Muscle layer of duodenum (tissue), 2 donors: ENCODE measurements around the gene TXNDC11.
"Not testable (repeated sequence)": the region's sequence is repeated elsewhere in the genome, so short reads cannot be mapped to it uniquely, and the experiment has no call there.

Experiments used
- H3K27ac ChIP-seq: one replicate; pipeline ENCODE4 v1.7.0; 2013; ENCODE audit warnings: mild to moderate bottlenecking, low read length
- H3K27me3 ChIP-seq: one replicate; pipeline ENCODE4 v1.7.0; 2013; ENCODE audit warnings: low read depth, mild to moderate bottlenecking, control low read depth, low read length
- H3K36me3 ChIP-seq, 2 donors: one replicate each; pipeline ENCODE4 v1.7.0; 2013; ENCODE audit warnings: low read length in 2 of 2, control low read depth in 1 of 2, mild to moderate bottlenecking in 1 of 2; ENCODE audit not compliant: insufficient read depth in 2 of 2, control insufficient read depth in 1 of 2
- H3K4me1 ChIP-seq, 2 donors: one replicate each; pipeline ENCODE4 v1.7.0; 2013; ENCODE audit warnings: low read length in 2 of 2, mild to moderate bottlenecking in 2 of 2, control low read depth in 1 of 2, moderate library complexity in 1 of 2; ENCODE audit not compliant: insufficient read depth in 2 of 2, control insufficient read depth in 1 of 2
- H3K4me3 ChIP-seq, 2 donors: one replicate each; pipeline ENCODE4 v1.7.0; 2013; ENCODE audit warnings: low read length in 2 of 2, low read depth in 1 of 2, mild to moderate bottlenecking in 1 of 2
- H3K9me3 ChIP-seq, 2 donors: one replicate each; pipeline ENCODE4 v1.7.0; 2013; ENCODE audit warnings: low read length in 2 of 2, control low read depth in 1 of 2, mild to moderate bottlenecking in 1 of 2; ENCODE audit not compliant: control insufficient read depth in 1 of 2
- donor health status: healthy.

Gene TXNDC11

GRCh38 chr16:11742536-11743307 is at the start of gene TXNDC11:
TXNDC11 (minus strand) TSS chr16:11742857; CDS start chr16:11742730, 127 bp downstream.
- Histone ChIP-seq H3K27ac (peak within 1 kb of the TSS; percentile 88), H3K9me3 (no peaks in the 10 kb centered on the region), H3K4me3 (peak within 1 kb of the TSS; percentile 73 to 90), H3K36me3 (no peaks in the 10 kb centered on the region), H3K27me3 (no peaks in the 10 kb centered on the region), H3K4me1 (peaks cover 7 to 22% of the 10 kb centered on the region in 2 donors)

GRCh38 chr16:11791144-11791828 is 48.6 kb upstream of the TXNDC11 start:
- Histone ChIP-seq H3K4me3 (no peak overlapping the region), H3K4me1 (peaks cover 28 to 51% of the 10 kb centered on the region in 2 donors), H3K27ac (peak overlapping the region; percentile 10), H3K9me3 (no peaks in the 10 kb centered on the region), H3K27me3 (no peaks in the 10 kb centered on the region), H3K36me3 (peaks cover 0 to 3% of the 10 kb centered on the region in 2 donors)

- H3K4me1 ChIP-seq = peaks cover 22 to 31% of the 10 kb centered on the region in 2 donors
- H3K27ac ChIP-seq = no peak overlapping the region
- H3K36me3 ChIP-seq = peaks cover 0 to 3% of the 10 kb centered on the region in 2 donors
- no peaks in the 10 kb centered on the region for H3K27me3 ChIP-seq
- no peak overlapping the region for H3K4me3 ChIP-seq
- H3K9me3 ChIP-seq = no peaks in the 10 kb centered on the region
These were observed 46.3 kb upstream of the TXNDC11 start for GRCh38 chr16:11788914-11789313.

- not testable (repeated sequence) for H3K9me3 ChIP-seq, H3K27ac ChIP-seq, H3K4me3 ChIP-seq, H3K36me3 ChIP-seq, H3K27me3 ChIP-seq
- H3K4me1 ChIP-seq = peaks cover 16 to 22% of the 10 kb centered on the region in 2 donors
These were observed 42.4 kb upstream of the TXNDC11 start for GRCh38 chr16:11784980-11785599.

GRCh38 chr16:11784381-11784780 is 41.7 kb upstream of the TXNDC11 start:
- H3K4me1 ChIP-seq = peaks cover 16 to 22% of the 10 kb centered on the region in 2 donors
- H3K4me3 ChIP-seq, H3K36me3 ChIP-seq, H3K27me3 ChIP-seq, H3K9me3 ChIP-seq, H3K27ac ChIP-seq: not testable (repeated sequence)

- peaks cover 16 to 22% of the 10 kb centered on the region in 2 donors for H3K4me1 ChIP-seq
- no peaks in the 10 kb centered on the region for H3K27me3 ChIP-seq
- H3K36me3 ChIP-seq = peaks cover 0 to 5% of the 10 kb centered on the region in 2 donors
- peak overlapping the region; percentile 92 for H3K27ac ChIP-seq
- no peaks in the 10 kb centered on the region for H3K9me3 ChIP-seq
- H3K4me3 ChIP-seq = peak overlapping the region in 1 of 2 donors; percentile 28
These were observed 41.3 kb upstream of the TXNDC11 start for GRCh38 chr16:11784038-11784369.

GRCh38 chr16:11783319-11784037 is 40.8 kb upstream of the TXNDC11 start:
- Histone ChIP-seq H3K4me3 (peak overlapping the region; percentile 28 to 33), H3K36me3 (peaks cover 0 to 5% of the 10 kb centered on the region in 2 donors), H3K27ac (peak overlapping the region; percentile 92), H3K9me3 (no peaks in the 10 kb centered on the region), H3K4me1 (peaks cover 16 to 22% of the 10 kb centered on the region in 2 donors), H3K27me3 (no peaks in the 10 kb centered on the region)

- H3K36me3 ChIP-seq = peaks cover 0 to 12% of the 10 kb centered on the region in 2 donors
- H3K9me3 ChIP-seq = no peaks in the 10 kb centered on the region
- H3K4me1 ChIP-seq = peaks cover 16 to 17% of the 10 kb centered on the region in 2 donors
- H3K27ac ChIP-seq = peak overlapping the region; percentile 21
- H3K4me3 ChIP-seq = no peak overlapping the region
- H3K27me3 ChIP-seq = no peaks in the 10 kb centered on the region
These were observed 39.1 kb upstream of the TXNDC11 start for GRCh38 chr16:11781773-11782172.

- H3K27me3 ChIP-seq = no peaks in the 10 kb centered on the region
- H3K27ac ChIP-seq = peak overlapping the region; percentile 5
- peaks cover 6 to 19% of the 10 kb centered on the region in 2 donors for H3K36me3 ChIP-seq
- H3K4me1 ChIP-seq = peaks cover 16 to 17% of the 10 kb centered on the region in 2 donors
- H3K4me3 ChIP-seq = no peak overlapping the region
- H3K9me3 ChIP-seq = no peaks in the 10 kb centered on the region
These were observed 38.5 kb upstream of the TXNDC11 start for GRCh38 chr16:11780991-11781680.

- Histone ChIP-seq H3K27me3 (no peaks in the 10 kb centered on the region), H3K9me3 (no peaks in the 10 kb centered on the region), H3K36me3 (peaks cover 17 to 36% of the 10 kb centered on the region in 2 donors), H3K27ac (no peak overlapping the region), H3K4me3 (no peak overlapping the region), H3K4me1 (peaks cover 16 to 17% of the 10 kb centered on the region in 2 donors)
These were observed 36.4 kb upstream of the TXNDC11 start for GRCh38 chr16:11779074-11779473.
